Sigmoid colon (tissue), 7 donors: ENCODE measurements around the gene VWDE. TPM values are rescaled to one million over a fixed set of nuclear protein-coding genes. Genes with fewer than 3 reads are reported as not detected.

ENCODE experiments used
- DNase-seq: peaks from one replicate; pipeline ENCODE4 v3.0.0-alpha.2; 2019
- H3K27ac ChIP-seq, 4 donors: fragments of 200-600 bp; sonication (generic); one replicate each; pipeline ENCODE4 v1.5.1; 2016 to 2019; ENCODE audit warnings: mild to moderate bottlenecking in 1 of 4
- H3K27me3 ChIP-seq, 3 donors: fragments of 200-600 bp; sonication (generic); one replicate each; pipeline ENCODE4 v1.5.1; 2019; ENCODE audit warnings: mild to moderate bottlenecking in 1 of 3
- H3K36me3 ChIP-seq, 4 donors: fragments of 200-600 bp; sonication (generic); one replicate each; pipeline ENCODE4 v1.5.1; 2016 to 2019
- H3K4me1 ChIP-seq, 4 donors: fragments of 200-600 bp; sonication (generic); one replicate each; pipeline ENCODE4 v1.5.1; 2017 to 2019
- H3K4me3 ChIP-seq, 4 donors: fragments of 200-600 bp; sonication (generic); one replicate each; pipeline ENCODE4 v1.5.1; 2017 to 2019; ENCODE audit warnings: mild to moderate bottlenecking in 2 of 4, moderate library complexity in 1 of 4
- H3K9me3 ChIP-seq, 4 donors: fragments of 200-600 bp in 3 of 4; sonication (generic) in 3 of 4; one replicate each; pipeline versions ENCODE4 v1.5.1 to v1.6.1; 2013 to 2019
- EP300 ChIP-seq, 4 donors: sonication (generic); formaldehyde crosslinking; IDR thresholded peaks; one replicate each; pipeline ENCODE4 v1.6.1; 2017; ENCODE audit warnings: antibody characterized with exemption in 4 of 4
- POLR2A ChIP-seq, 2 donors: fragments of 450-650 bp; IDR thresholded peaks; one replicate each; pipeline ENCODE4 v1.6.1; 2016; ENCODE audit warnings: antibody characterized with exemption in 2 of 2, mild to moderate bottlenecking in 2 of 2, moderate library complexity in 2 of 2
- POLR2AphosphoS5 ChIP-seq, 4 donors: sonication (generic); formaldehyde crosslinking; IDR thresholded peaks; one replicate each; pipeline ENCODE4 v1.6.1; 2017; ENCODE audit warnings: antibody characterized with exemption in 4 of 4
- WGBS, 2 donors: extraction: QIAGEN DNeasy Blood & Tissue Kit; methylation state at CpG; one replicate each; pipeline ENCODE4 v1.1.7; 2013; 5-methylcytosine and 5-hydroxymethylcytosine counted together
- intact Hi-C: fragments of 100-400 bp; cut with DNase I; formaldehyde crosslinking; loops from one replicate; pipeline ENCODE4 v1.15.1; 2023
- polyA plus RNA-seq, 3 donors: library from polyadenylated mRNA; stranded (reverse); fragments of 200-250 nt; gene quantifications; one replicate each; pipeline ENCODE4 v1.2.3, GENCODE V29; 2013
- total RNA-seq, 4 donors: library from RNA; depleted of rRNA; stranded (reverse); fragments of >200 nt; gene quantifications; one replicate each; pipeline ENCODE4 v1.1.0, GENCODE V29; 2016
- TF ChIP-seq, protein P1 (sequence below), 4 experiments: fragments of 450-650 bp in 3 of 4; fragments of 200-600 bp in 1 of 4; IDR thresholded peaks; one replicate each; pipeline ENCODE4 v1.5.1; 2016 to 2019; ENCODE audit warnings: antibody characterized with exemption in 4 of 4, mild to moderate bottlenecking in 3 of 4, moderate library complexity in 2 of 4
- donor health status: healthy with polysubstance abuse.
- donor health status: Bipolar disorder and iron deficiency.
- donor health status: healthy.

VWDE gene
- total and polyA plus RNA-seq, 7 donors = under 0.01 to 0.39 (median 0.27) TPM; not detected in 4

GRCh38 chr7:12322284-12322902 lies 81.3 kb downstream of the VWDE start:
- no peak overlapping the region for H3K4me3 ChIP-seq
- no peaks in the 10 kb centered on the region for H3K36me3 ChIP-seq
- no peak for TF ChIP-seq EP300 (IDR thresholded peaks at IDR 0.05)
- TF ChIP-seq POLR2A (IDR thresholded peaks at IDR 0.05) = no peak
- TF ChIP-seq, protein P1, sequence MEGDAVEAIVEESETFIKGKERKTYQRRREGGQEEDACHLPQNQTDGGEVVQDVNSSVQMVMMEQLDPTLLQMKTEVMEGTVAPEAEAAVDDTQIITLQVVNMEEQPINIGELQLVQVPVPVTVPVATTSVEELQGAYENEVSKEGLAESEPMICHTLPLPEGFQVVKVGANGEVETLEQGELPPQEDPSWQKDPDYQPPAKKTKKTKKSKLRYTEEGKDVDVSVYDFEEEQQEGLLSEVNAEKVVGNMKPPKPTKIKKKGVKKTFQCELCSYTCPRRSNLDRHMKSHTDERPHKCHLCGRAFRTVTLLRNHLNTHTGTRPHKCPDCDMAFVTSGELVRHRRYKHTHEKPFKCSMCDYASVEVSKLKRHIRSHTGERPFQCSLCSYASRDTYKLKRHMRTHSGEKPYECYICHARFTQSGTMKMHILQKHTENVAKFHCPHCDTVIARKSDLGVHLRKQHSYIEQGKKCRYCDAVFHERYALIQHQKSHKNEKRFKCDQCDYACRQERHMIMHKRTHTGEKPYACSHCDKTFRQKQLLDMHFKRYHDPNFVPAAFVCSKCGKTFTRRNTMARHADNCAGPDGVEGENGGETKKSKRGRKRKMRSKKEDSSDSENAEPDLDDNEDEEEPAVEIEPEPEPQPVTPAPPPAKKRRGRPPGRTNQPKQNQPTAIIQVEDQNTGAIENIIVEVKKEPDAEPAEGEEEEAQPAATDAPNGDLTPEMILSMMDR (IDR thresholded peaks at IDR 0.05) = peak; percentile 13 to 63 (median 38)
- WGBS, 2 donors = 33 to 66% methylated on average over 5 of the region's 5 CpGs
- intact Hi-C loops = loop anchor here (1.0 to 5.0 kb wide), 2 partner anchors 255 to 895 kb away; no protein-coding TSS in a partner anchor
- no peaks in the 10 kb centered on the region for H3K4me1 ChIP-seq
- H3K27me3 ChIP-seq = no peaks in the 10 kb centered on the region
- no peak for DNase-seq
- H3K27ac ChIP-seq = no peak overlapping the region
- H3K9me3 ChIP-seq = no peaks in the 10 kb centered on the region

- TF ChIP-seq, protein P1 (IDR thresholded peaks at IDR 0.05) = no peak
- TF ChIP-seq POLR2A (IDR thresholded peaks at IDR 0.05) (no peak), EP300 (IDR thresholded peaks at IDR 0.05) (no peak), POLR2AphosphoS5 (IDR thresholded peaks at IDR 0.05) (no peak)
- Histone ChIP-seq H3K27me3 (no peaks in the 10 kb centered on the region), H3K9me3 (no peaks in the 10 kb centered on the region), H3K4me1 (no peaks in the 10 kb centered on the region), H3K4me3 (no peak overlapping the region), H3K27ac (no peak overlapping the region), H3K36me3 (no peaks in the 10 kb centered on the region)
- WGBS, 2 donors = 90 to 96% methylated on average over 2 of the region's 2 CpGs
- intact Hi-C loops = loop anchor here (5.0 kb wide), 1 partner anchor 894 kb away; no protein-coding TSS in a partner anchor
- DNase-seq = no peak
These were observed 82.5 kb downstream of the VWDE start for GRCh38 chr7:12320987-12321647.

DNA sequence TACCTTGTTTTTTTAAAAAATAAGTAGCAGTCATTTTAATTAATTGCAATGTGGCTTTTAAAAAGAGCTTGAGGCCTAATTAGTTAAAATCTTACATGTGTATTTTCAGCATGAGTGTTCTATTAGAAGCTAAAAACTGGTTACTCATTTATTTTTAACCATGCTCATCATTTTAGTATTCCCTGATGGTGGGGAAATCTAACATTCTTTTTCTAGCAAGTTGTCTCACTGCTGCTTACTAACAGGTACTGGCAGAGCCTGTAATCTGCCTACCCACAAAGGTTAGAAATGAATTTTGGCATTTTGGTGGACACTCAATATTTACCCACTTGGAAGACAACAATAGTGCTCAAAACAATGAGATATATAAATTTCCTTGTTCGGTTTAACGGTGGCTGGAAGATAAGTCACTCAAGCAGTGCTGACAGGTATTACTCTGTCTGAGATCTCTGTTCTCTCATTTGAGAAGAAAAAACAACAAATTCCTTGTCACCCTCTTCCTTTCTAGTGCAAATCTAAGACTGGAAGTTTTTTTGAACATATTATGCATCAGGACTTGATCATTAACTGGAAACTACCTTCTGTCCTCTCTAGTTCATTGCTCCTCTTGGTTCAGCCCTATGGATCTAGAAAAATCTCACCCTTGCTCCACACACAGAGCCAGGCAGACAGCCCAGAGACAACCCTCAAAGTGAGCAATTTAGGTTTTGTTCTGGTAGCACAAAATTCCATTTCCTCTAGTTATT lies 83.3 kb downstream of the VWDE start:
- Histone ChIP-seq H3K4me3 (no peak overlapping the region), H3K9me3 (no peaks in the 10 kb centered on the region), H3K27ac (no peak overlapping the region), H3K27me3 (no peaks in the 10 kb centered on the region), H3K4me1 (no peaks in the 10 kb centered on the region), H3K36me3 (no peaks in the 10 kb centered on the region)
- no peak for TF ChIP-seq POLR2A (IDR thresholded peaks at IDR 0.05)
- TF ChIP-seq EP300 (IDR thresholded peaks at IDR 0.05) = no peak
- no peak for TF ChIP-seq POLR2AphosphoS5 (IDR thresholded peaks at IDR 0.05)
- TF ChIP-seq, protein P1 (IDR thresholded peaks at IDR 0.05) = no peak
- no peak for DNase-seq
- WGBS, 2 donors = 38 to 73% methylated on average over 2 of the region's 2 CpGs
- intact Hi-C loops = loop anchor here (5.0 kb wide), 1 partner anchor 893 kb away; no protein-coding TSS in a partner anchor

GRCh38 chr7:12317675-12318074 lies 86.0 kb downstream of the VWDE start:
- 91 to 100% methylated on average over 1 of the region's 1 CpG for WGBS, 2 donors
- intact Hi-C loops = no loop called here
- Histone ChIP-seq H3K4me3 (no peak overlapping the region), H3K9me3 (no peaks in the 10 kb centered on the region), H3K4me1 (no peaks in the 10 kb centered on the region), H3K36me3 (no peaks in the 10 kb centered on the region), H3K27ac (no peak overlapping the region), H3K27me3 (no peaks in the 10 kb centered on the region)
- TF ChIP-seq EP300 (IDR thresholded peaks at IDR 0.05) (no peak), POLR2AphosphoS5 (IDR thresholded peaks at IDR 0.05) (no peak), POLR2A (IDR thresholded peaks at IDR 0.05) (no peak)
- TF ChIP-seq, protein P1 (IDR thresholded peaks at IDR 0.05) = no peak
- no peak for DNase-seq
